Activated CD8-positive, alpha-beta T cell treated with anti-CD3 and anti-CD28 coated beads for 36 hours (primary cell): Measurements from ENCODE around the gene NUDT17. TPM values are rescaled to one million over a fixed set of nuclear protein-coding genes. Genes with fewer than 3 reads are reported as not detected.
A peak's percentile ranks its signal among the peaks of the same experiment; 100 is the strongest.

ENCODE experiments used
- ATAC-seq: fragments of 200-7000 bp; cut with Tn5 transposase; one replicate; pipeline ENCODE4 v1.10.0; 2021; ENCODE audit warnings: mild to moderate bottlenecking, moderate library complexity
- CTCF ChIA-PET: fragments of 350-600 bp; sonication (Branson Sonifier 250); formaldehyde crosslinking; loops from one replicate; lab custom pipeline; 2021; ENCODE audit warnings: antibody characterized with exemption; lab: Charles Lee
- POLR2A ChIA-PET: fragments of 350-600 bp; sonication (Branson Sonifier 250); formaldehyde crosslinking; loops from one replicate; lab custom pipeline; 2021; ENCODE audit warnings: antibody characterized with exemption; lab: Charles Lee
- DNase-seq: peaks from one replicate; pipeline ENCODE4 v3.0.0-alpha.2; 2020
- H3K27ac Mint-ChIP-seq: one replicate; pipeline ENCODE4 v1.8.0; 2021; ENCODE audit warnings: mild to moderate bottlenecking, mixed read lengths
- H3K27me3 Mint-ChIP-seq: one replicate; pipeline ENCODE4 v1.8.0; 2021; ENCODE audit warnings: mixed read lengths
- H3K36me3 Mint-ChIP-seq: one replicate; pipeline ENCODE4 v1.8.0; 2021; ENCODE audit warnings: low read depth, mixed read lengths
- H3K4me1 Mint-ChIP-seq: one replicate; pipeline ENCODE4 v1.8.0; 2021; ENCODE audit warnings: low read depth, mixed read lengths
- H3K4me3 Mint-ChIP-seq: one replicate; pipeline ENCODE4 v1.8.0; 2021; ENCODE audit warnings: mild to moderate bottlenecking, moderate library complexity, mixed read lengths
- H3K9me3 Mint-ChIP-seq: one replicate; pipeline ENCODE4 v1.8.0; 2021; ENCODE audit warnings: mixed read lengths
- intact Hi-C: fragments of 100-400 bp; cut with micrococcal nuclease; formaldehyde crosslinking; loops from one replicate; pipeline ENCODE4 v1.10.0; 2022
- total RNA-seq, 2 experiments: library from RNA; stranded (reverse); gene quantifications; one replicate each; pipeline ENCODE4 v1.2.3, GENCODE V29; 2021
- TF ChIP-seq, protein P1 (sequence below): fragments of 200-600 bp; IDR thresholded peaks from one replicate; pipeline ENCODE4 v1.8.0; 2022; ENCODE audit warnings: antibody characterized with exemption, mild to moderate bottlenecking

Gene NUDT17, protein sequence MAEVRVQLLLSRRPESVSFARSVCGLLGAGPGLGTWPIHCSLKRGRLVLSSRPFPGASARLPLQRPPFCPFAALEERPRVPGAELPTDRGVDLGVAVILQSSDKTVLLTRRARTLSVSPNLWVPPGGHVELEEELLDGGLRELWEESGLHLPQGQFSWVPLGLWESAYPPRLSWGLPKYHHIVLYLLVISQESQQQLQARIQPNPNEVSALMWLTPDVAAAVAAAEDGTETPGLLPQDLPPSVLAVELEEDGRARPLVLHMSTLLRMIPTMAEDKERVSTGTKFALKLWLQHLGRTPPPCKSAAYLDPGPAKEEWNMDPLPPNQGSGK
- total RNA-seq = 1 to 10 TPM; 3.0 to 3.3 TPM

DNA sequence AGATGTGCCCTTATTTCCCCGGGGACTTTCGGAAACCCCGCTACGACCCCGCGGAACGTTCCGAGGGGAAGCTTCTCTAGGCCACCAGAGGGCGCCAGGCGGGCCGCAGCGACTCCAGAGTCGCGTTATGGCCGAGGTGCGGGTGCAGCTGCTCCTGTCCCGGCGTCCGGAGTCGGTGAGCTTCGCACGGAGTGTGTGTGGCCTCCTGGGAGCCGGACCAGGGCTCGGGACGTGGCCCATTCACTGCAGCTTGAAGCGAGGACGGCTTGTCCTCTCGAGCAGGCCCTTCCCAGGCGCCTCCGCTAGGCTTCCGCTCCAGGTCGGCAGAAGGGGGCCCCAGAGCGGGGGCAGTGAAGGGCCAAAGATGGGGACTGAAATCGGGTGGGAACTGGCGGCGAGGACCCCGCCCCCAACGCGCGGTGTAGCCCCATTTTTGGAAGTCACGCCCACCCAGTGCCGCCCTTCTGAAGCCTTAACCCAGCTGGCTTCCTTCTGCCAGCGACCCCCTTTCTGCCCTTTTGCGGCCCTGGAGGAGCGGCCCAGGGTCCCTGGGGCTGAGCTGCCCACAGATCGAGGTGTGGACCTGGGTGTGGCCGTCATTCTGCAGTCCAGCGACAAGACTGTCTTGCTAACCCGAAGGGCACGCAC lies at the start of gene NUDT17:
TSS of gene NUDT17 (plus strand) at position 117 of the 648 bp plus-strand sequence. CDS start at position 128, 11 bp downstream.
- peaks cover 13% of the 10 kb centered on the region for H3K4me1 Mint-ChIP-seq
- H3K36me3 Mint-ChIP-seq = peaks cover 13% of the 10 kb centered on the region
- no peak within 1 kb of the TSS for H3K27ac Mint-ChIP-seq
- peak; percentile 85 for DNase-seq
- intact Hi-C loops = loop anchor here (5.0 to 10.0 kb wide), 2 partner anchors 69 to 167 kb away; partner anchors contain the start of genes ITGA10 and PEX11B
- TF ChIP-seq, protein P1, sequence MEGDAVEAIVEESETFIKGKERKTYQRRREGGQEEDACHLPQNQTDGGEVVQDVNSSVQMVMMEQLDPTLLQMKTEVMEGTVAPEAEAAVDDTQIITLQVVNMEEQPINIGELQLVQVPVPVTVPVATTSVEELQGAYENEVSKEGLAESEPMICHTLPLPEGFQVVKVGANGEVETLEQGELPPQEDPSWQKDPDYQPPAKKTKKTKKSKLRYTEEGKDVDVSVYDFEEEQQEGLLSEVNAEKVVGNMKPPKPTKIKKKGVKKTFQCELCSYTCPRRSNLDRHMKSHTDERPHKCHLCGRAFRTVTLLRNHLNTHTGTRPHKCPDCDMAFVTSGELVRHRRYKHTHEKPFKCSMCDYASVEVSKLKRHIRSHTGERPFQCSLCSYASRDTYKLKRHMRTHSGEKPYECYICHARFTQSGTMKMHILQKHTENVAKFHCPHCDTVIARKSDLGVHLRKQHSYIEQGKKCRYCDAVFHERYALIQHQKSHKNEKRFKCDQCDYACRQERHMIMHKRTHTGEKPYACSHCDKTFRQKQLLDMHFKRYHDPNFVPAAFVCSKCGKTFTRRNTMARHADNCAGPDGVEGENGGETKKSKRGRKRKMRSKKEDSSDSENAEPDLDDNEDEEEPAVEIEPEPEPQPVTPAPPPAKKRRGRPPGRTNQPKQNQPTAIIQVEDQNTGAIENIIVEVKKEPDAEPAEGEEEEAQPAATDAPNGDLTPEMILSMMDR = peak; percentile 87
- no peak within 1 kb of the TSS for H3K4me3 Mint-ChIP-seq
- CTCF ChIA-PET = interaction anchor here (0.6 to 9.2 kb wide), 55 partner anchors 9 to 198 kb away, joined by 3 to 231 read pairs (median 5); partner anchors contain the start of genes ANKRD34A, ANKRD35, HJV and ITGA10
- no peaks in the 10 kb centered on the region for H3K9me3 Mint-ChIP-seq
- POLR2A ChIA-PET = interaction anchor here (0.6 to 4.3 kb wide), 23 partner anchors 10 to 206 kb away, joined by 3 to 49 read pairs (median 3); partner anchors contain the start of genes ITGA10, PEX11B, PIAS3 and POLR3C
- no peaks in the 10 kb centered on the region for H3K27me3 Mint-ChIP-seq
- peak; percentile 71 for ATAC-seq

DNA sequence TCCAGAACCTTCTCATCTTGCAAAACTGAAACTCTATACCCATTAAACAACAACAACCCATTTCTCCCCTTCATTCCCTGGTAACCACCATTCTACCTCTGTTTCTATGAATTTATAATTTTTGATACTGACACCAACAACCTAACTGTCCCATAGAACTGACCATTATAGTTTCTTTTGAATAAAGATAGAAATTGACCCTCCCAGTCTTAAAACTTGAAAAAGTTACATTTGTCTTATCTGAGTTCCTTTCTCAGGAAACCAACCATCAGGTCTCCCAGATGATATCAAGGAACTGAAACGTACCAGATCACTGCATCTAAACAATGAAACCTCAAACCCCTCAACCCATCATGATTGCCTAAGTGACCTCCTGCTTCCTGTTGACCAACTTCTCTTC lies 48.7 kb upstream of the NUDT17 start:
- H3K4me3 Mint-ChIP-seq = no peak overlapping the region
- intact Hi-C loops = no loop called here
- peaks cover 18% of the 10 kb centered on the region for H3K9me3 Mint-ChIP-seq
- TF ChIP-seq, protein P1 = no peak
- peaks cover 60% of the 10 kb centered on the region for H3K36me3 Mint-ChIP-seq
- DNase-seq = no peak
- ATAC-seq = no peak
- no peak overlapping the region for H3K27ac Mint-ChIP-seq
- ChIA-PET POLR2A (no interaction called here), CTCF (interaction anchor here (1.4 to 1.5 kb wide), 2 partner anchors 8 to 10 kb away, joined by 3 to 4 read pairs; no protein-coding TSS in a partner anchor)
- H3K4me1 Mint-ChIP-seq = peaks cover 34% of the 10 kb centered on the region
- H3K27me3 Mint-ChIP-seq = no peaks in the 10 kb centered on the region

DNA sequence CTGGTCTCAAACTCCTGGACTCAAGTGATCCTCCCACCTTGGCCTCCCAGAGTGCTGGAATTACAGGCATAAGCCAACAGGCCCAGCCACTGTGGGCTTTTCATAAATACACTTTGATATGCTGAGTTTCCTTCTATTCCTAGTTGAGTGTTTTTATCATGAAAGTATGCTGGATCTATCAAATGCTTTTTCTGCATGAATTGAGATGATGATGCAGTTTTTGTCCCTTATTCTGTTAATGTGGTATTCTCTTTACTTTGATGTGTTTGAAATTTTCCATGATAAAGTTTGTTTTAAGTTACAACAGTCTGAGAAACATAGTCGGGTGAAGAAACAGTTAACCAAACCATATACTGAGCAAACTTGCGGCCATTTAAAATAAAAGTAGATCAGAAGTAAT lies 45.6 kb upstream of the NUDT17 start:
- TF ChIP-seq, protein P1 = no peak
- ChIA-PET POLR2A (no interaction called here), CTCF (no interaction called here)
- peaks cover 46% of the 10 kb centered on the region for H3K36me3 Mint-ChIP-seq
- no peak for DNase-seq
- intact Hi-C loops = no loop called here
- peaks cover 18% of the 10 kb centered on the region for H3K9me3 Mint-ChIP-seq
- no peak overlapping the region for H3K4me3 Mint-ChIP-seq
- H3K4me1 Mint-ChIP-seq = peaks cover 45% of the 10 kb centered on the region
- no peak overlapping the region for H3K27ac Mint-ChIP-seq
- H3K27me3 Mint-ChIP-seq = no peaks in the 10 kb centered on the region
- ATAC-seq = no peak

DNA sequence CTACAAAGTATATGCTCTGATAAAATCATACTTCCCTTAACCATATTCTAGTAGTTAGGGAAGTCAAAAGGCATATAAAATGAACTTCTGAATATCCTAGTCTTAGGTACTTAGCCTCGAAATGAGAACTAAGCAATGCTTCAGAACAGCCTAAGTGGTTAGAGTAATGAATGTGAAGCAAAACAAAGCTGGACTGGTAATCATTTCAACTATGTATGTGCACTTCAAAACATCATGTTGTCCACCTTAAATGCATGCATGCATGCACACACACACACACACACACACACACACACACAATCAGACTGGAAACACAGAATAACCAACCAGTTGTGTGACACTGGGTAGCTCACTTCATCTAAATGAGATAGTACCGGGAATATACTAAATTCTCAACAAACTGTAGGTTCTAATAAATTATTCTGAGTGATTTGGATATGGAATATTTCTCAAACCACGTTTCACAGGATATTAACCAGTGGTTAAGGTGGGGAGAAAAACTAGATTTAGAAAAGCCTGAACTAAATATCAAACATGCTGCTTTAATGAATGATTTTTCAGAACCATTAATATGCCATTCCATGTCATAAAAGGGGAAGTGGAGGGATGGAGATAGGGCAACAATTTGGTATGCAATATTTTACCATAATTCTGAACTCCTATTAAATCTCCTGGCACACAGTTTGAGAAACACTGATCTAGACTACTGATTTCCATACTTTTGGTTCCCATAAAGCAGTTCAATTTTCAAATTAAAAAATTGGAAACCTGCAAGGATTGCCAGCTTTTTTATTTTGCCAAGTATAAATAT lies 41.0 kb upstream of the NUDT17 start:
- no peak for ATAC-seq
- H3K36me3 Mint-ChIP-seq = peaks cover 9% of the 10 kb centered on the region
- peaks cover 49% of the 10 kb centered on the region for H3K4me1 Mint-ChIP-seq
- DNase-seq = no peak
- TF ChIP-seq, protein P1 = no peak
- H3K27me3 Mint-ChIP-seq = no peaks in the 10 kb centered on the region
- no peak overlapping the region for H3K4me3 Mint-ChIP-seq
- CTCF ChIA-PET = interaction anchor here (1.5 to 4.7 kb wide), 2 partner anchors 18 to 40 kb away, joined by 5 to 19 read pairs; partner anchors contain the start of gene NUDT17
- H3K9me3 Mint-ChIP-seq = no peaks in the 10 kb centered on the region
- intact Hi-C loops = no loop called here
- H3K27ac Mint-ChIP-seq = no peak overlapping the region
- POLR2A ChIA-PET = interaction anchor here (1.5 kb wide), 1 partner anchor 10 kb away, joined by 3 read pairs; no protein-coding TSS in a partner anchor
